ENCODE data around the gene GNAT3. TPM values are rescaled to one million over a fixed set of nuclear protein-coding genes. Genes with fewer than 3 reads are reported as not detected.

Gene GNAT3
- total RNA-seq, 1 donor from 2014 or later: not detected

Other genes starting within 250 kb of the GNAT3 start
- gene CD36, start 126.6 kb upstream of the GNAT3 start, total RNA-seq: not detected in 2 replicates